Measurements from ENCODE around the gene GIMAP5.
"Not testable (repeated sequence)": the region's sequence is repeated elsewhere in the genome, so short reads cannot be mapped to it uniquely, and the experiment has no call there.

Gene GIMAP5

DNA sequence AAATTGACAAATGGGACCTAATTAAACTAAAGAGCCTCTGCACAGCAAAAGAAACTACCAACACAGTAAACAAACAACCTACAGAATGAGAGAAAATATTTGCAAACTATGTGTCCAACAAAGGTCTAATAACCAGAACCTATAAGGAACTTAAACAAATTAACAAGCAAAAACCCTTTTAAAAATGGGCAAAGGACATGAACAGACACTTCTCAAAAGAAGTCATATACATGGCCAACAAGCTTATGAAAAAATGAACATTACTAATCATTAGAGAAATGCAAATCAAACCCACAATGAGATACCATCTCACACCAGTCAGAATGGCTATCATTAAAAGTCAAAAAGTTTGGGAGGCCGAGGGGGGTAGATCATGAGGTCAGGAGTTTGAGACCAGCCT is 36.9 kb downstream of the GIMAP5 start:
- not testable (repeated sequence) for DNase-seq (ENCODE audit: low read depth)

DNA sequence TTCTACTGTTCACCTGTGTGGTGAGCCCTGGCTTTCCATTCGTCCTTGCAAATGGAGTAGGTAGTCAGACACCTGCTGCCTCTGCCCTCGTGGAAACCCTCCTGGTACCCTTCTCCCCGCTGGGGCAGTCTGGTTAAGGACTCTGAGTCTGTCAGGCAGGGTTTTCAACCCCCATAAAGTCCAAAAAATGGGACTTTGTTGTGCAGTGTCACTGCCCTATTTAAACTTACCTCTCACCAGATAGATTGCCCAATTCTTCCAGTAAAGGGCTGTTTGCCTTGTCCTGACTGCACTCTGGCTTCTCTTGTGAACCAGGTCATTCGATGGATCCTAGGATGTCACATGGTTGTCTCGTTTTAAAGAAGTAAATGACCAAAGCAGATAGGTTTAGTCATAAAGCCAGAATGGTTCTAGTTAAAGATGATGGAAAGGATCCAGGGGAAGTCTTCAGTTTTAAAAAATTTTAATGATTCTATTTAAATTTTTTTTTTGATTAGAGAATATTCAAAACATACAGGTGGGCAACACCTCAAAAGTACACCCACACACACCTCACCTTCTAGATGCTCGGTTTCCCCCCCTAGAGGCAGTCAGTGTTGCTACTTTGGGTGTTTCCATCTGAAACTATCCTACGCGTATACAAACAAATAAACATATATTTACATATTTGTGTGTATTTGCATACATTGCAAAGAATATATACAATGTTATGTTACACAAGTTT is 41.0 kb downstream of the GIMAP5 start:
- no peak for DNase-seq (ENCODE audit: low read depth)

- DNase-seq (ENCODE audit: low read depth) = peak; percentile 71
Observed at GRCh38 chr7:150778738-150779301, 41.6 kb downstream of the GIMAP5 start.

- DNase-seq (ENCODE audit: low read depth) = no peak
Observed at GRCh38 chr7:150780292-150780691, 43.1 kb downstream of the GIMAP5 start.

DNA sequence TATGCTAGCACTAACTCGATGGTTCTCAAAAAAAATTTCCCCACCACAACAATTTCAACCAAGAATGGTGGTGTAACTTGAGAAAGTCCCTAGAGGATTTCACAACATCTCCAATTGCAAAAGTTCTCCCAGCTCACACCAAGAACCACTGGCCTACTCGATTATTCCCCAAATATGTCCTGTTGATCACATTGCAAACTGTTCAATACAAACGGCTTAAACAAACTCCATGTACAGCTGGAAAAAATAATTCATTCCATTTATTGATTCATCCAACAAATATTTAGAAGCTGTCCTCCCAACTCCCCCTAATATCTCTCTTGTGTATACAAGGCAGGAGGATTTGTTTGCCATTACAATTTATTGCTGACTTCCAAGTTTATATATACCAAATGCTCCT is 43.9 kb downstream of the GIMAP5 start:
- DNase-seq (ENCODE audit: low read depth) = no peak

DNA sequence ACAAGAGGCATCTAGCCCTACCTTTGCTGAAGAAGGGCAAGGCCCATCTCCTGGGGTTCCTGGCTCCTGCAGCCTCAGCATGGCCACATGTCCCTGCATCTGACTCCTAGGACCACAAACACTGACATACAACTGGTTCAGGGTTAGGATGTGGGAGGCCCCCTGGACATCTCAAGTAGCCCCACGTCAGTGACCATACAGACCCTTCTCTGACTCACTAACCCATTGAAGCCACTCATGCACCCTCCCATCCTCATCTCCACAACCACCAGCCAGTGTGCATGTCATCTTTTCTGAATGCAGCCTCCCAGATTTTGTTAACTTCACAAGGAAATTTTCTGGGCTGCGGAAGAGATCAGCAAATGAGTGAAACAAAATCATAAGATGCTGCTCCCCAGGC is 44.7 kb downstream of the GIMAP5 start:
- DNase-seq (ENCODE audit: low read depth) = no peak

DNA sequence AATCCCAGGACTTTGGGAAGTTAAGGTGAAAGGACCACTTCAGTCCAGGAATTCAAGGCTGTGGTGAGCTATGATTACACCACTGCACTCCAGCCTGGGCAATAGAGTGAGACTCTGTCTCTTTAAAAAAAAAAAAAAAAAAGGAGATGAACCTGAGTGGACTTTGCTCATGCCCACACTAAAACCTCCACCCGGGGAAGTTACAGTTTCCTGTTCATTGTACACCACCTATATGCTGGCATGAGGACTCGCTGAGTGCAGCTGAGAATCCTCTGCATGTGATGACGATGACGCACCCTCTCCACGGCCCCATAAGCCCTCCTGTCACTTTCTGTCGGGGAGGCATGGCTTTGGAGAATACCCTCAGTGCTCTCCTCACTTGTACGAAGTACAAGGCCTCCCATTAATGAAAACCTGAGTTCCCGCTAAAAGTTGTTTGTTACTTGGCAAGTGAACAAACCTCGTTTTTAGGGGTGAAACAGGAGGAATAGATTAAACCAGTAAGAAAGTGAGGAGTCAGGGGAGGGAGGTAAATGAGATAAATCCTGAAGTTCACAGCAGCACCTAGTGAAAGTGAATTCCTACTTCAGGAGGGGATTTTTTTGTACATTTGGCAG is 47.0 kb downstream of the GIMAP5 start:
- no peak for DNase-seq (ENCODE audit: low read depth)

GRCh38 chr7:150784954-150785353 is 47.7 kb downstream of the GIMAP5 start:
- DNase-seq (ENCODE audit: low read depth) = no peak

GRCh38 chr7:150787321-150788281 is 50.4 kb downstream of the GIMAP5 start:
- no peak for DNase-seq (ENCODE audit: low read depth)

DNA sequence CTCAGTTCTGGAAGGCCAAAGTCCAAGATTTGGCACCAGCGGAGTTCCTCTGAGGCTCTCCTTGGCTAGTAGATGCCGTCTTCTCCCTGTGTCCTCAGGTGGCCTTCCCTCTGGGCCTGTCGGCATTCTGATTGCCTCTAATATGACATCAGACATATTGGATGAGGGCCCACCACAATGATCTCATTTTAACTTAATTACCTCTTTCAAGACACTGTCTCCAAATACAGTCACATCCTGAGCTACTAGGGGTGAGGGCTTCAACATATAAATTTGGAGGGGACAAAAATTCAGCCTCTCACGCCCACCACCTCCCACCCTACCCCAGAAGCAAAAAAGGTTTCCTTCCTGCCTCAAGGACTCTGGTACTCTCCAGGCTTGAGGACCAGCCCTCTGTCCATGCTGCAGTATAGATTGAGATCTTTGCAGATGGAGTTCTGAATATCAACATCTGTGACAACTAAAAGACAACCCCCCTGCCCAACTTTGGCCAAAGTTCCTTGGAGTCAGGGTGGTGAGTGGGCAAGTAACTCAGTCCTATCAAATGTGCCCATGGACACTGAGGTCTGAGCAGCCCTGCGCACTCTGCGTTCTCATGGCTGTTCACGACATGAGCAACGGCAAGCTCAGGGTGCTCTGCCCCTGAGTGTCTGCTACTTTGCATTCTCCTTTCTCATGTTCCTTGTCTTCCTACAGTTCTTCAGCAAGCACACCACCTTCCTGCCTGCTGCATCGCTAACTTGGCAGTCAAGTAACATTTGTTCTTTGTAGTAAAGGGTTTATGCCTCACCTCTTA is 51.5 kb downstream of the GIMAP5 start:
- DNase-seq (ENCODE audit: low read depth) = no peak

- DNase-seq (ENCODE audit: low read depth) = no peak
Observed at GRCh38 chr7:150790416-150791075, 53.3 kb downstream of the GIMAP5 start.

GRCh38 chr7:150791304-150791703 is 54.1 kb downstream of the GIMAP5 start:
- no peak for DNase-seq (ENCODE audit: low read depth)

DNA sequence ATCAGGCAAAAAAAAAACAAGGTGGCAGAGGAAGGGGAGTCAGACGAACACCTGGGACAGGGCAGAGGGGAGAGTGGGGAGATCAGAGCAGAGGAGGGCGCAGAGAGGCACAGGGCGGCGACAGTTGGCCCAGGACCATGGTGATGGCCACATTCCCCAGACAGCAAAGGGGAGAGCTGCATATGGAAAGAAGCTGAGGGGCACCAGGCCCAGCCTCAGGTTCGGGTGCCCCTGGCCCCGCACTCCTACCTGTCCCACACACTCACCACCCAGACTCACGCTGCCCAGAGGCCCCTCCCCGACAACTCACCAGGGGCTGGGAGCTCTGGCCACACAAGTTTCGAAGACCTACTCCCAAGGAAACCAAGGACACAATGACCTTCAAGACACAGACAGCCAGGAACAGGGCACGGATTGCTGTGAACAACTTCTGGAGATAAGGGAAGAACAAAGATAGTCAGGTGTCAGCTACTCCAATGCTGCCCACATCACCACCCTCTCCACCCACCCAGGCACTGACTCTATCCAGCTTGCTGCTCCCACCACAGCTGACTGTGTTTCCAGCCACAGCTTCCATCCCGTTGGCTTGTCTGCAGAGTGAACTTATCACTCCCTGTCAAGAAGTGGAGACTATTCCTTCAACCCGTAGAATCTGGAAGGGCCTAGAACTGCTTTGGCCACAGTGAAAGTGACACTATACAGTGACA is 54.7 kb downstream of the GIMAP5 start:
- no peak for DNase-seq (ENCODE audit: low read depth)
